GM18498 (cell line): ENCODE data around the gene ATP11A.
"Not testable (repeated sequence)": the region's sequence is repeated elsewhere in the genome, so short reads cannot be mapped to it uniquely, and the experiment has no call there.

Experiments used
- ATAC-seq: cut with Tn5 transposase; IDR thresholded peaks from one replicate; pipeline ENCODE4 v1.9.1; 2021; ENCODE audit warnings: mild to moderate bottlenecking, moderate library complexity; ENCODE audit not compliant: unreplicated experiment

Gene ATP11A

DNA sequence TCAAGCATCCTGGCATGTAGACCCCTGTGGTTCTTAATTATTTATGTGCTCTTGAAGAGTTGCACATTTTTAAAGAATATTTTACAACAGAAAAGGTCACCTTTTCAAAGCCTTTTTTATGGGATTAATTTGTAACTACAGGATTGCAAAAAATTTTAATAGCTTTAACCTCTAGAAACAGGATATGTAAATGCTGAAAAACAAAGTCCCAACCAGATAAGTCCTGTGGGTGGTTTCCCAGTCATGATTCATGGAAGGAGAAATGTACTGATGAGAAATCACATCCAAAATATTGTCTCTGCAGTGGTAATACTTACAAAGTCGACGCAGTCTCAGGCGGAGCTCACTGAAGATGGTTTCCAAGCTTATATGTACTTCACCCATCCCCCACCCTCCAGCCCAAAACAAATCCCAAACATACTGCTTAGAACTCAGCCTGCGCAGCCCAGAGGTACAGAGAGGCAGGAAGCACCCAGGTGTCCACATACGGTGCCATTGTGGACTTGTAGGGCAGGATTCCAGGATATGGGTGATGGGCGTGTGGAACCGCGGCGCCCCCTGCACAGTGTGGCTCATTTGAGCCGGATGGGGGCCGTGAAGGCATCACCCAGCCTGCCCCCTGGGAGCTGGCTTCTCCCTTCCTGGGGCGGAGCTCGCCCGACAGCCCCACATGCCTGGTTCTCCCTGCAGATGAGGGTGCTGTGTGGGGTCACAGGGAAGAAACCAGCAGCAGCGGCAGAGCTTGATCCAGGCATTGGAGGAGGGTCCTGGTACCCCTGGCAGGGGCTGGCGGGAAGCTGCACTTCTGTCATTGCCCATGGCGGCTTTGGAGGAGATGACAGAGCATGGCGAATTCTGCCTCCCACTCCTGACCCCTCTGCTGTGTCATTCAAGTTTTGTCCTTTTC lies 101.2 kb downstream of the ATP11A start:
- ATAC-seq: no peak

DNA sequence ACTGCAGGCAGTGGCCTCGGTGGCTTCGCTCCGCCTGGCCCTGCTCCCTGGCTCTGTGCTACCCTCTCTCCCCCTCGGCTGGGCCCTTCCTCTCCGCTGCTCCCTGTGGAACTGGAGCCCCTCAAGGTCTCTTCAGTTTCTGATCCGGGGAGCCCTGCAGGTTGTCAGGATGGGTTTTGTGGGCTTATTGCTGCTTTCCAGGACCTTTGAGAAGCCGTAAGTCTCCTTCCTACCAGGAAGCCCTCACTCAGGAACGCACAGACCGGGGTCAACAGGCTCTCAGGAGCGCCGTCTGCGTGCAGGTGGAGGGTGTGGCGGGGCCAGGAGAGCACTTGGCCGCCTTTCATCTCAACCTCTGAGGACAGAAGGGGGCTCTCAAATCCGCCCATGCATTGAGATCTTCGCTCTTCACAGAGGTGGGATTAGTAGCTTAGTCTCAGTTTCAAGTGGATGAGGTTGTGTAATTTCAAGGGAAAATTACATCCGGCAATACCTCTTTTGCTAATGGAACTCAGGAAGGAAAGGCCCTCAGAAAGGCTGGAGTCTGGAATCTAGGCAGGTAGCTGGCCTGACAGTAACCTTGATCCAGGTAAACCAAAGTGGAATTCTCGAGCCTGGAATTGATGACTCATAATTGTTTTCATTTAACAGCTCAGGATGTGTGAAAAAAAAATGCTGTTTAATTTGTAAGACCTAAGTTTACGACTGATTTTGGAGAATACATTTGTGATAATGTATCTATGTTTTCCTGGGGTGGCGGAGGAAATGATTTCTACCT lies 102.0 kb downstream of the ATP11A start:
- ATAC-seq: no peak

DNA sequence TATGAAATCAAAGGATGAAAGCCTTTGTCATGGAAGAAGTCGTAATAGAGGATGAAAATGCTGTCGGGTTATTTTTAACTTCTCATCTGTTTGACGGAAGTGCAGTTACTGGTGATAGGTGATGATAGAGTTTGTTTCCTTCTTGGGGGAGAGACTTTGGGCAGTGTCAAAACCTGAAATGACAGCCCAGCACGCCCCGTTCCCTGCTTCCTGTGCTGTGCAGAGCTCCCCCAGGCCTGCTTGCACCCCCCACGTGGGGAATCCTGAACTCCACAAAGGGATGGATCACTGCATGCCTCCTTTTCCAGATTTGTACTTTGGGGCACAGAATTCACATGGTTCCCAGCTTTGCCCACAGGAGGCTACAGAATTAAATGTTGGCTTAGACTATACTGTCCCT lies 102.7 kb downstream of the ATP11A start:
- no peak for ATAC-seq

DNA sequence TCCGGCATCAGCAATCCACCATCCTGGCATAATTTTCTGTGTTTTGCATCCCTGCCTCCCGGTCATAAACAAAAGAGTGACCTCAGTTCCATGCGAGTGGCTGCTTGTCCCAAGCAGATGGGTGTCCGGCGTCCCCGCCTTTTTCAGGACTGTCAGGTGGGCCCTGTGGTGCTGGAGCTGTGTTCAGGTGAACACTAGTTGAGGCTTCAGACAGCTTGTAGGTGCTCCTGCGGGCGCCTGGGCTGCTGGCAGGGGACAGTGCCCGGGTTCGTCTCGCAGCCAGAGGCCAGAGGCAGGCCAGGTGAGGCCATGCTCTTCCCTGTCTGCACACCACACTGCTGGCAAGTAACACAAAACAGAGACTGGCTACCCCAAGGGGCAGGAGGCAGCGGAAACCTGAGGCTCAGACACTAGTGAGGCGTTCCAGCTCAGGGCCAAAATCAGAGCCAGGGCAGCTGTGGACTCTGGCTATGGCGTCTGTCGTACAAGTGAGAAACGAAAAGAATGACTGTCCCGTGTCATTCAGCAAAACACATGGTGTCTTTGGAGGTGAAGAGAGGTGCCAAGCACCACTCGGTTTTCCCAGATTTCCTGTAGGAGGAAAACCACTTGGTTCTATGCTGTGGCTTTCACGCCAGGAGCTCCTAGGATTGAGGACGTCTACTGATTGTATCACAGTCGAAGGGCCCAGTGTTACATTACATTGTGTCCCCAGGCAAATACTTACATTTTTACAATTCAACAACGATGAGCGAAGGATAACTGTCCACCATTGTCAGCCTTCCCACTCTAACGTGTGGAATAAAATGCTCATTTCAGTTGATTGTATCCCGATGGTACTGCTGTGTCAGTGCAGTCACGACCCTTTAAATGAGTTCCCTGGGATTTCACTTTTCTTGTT lies 104.0 kb downstream of the ATP11A start:
- ATAC-seq: no peak

DNA sequence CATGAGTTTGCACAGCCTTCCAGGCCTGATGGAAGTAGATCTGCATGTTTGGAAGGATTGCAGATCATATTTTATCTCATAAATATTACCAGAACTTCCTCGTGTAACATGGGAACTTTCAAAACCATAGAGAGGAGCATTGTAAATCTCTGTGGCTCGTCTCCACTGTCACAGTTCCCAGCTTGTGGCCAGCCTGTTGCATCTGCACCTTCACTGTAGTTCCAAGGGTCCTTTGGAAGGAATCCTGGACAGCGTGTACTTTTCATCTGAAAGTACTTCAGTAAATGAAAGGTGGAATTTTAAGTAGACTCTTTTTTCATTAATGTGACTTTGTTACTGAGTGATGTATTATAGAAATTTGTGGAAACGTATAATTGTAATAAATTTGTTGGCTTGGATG lies 105.4 kb downstream of the ATP11A start:
- ATAC-seq: no peak

DNA sequence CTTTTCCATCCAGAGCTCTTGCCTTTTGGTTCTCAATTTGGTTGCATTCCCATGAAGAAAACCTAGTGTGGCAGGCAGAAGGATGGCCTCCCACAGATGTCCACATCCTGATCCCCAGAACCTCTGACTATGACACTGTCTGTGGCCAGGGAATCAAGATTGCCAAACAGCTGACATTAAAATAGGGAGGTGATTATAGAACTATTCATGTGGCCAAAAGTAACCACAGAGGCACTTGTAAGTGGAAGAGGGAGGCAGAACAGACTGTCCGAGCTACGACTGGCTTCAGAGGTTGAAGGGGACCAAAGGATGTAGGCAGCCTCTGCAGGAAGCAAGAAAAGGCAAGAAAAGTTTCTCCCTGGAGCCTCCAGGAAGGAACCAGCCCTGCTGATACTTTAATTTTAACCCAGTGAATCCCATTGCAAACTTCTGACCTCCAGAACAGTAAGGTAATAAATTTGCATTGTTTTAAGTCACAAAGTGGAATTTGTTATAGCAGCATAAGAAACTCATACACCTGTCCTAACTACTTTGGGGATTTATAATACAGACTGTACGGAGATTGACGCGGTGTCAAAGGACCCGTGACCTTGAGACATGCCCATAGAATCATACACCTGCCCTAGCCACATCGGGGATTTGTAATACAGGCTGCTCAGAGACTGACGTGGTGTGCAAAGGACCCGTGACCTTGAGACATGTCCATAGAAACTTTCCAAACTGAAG lies 106.5 kb downstream of the ATP11A start:
- no peak for ATAC-seq

DNA sequence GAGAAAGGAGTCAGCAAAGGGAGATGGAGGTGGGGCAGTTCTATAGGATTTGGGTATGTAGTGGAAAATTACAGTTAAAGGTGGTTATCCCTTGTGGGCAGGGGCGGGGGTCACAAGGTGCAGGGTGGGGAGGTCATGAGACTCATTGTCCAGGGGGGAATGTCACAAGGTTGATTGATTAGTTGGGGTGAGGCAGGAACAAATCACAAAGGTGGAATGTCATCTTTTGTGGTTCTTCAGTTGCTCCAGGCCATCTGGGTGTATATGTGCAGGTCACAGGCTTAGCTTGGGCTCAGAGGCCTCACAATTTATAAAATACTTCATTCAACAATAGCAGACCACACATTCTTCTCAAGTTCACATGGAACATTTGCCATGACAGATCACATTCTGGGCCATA lies 109.6 kb downstream of the ATP11A start:
- no peak for ATAC-seq

DNA sequence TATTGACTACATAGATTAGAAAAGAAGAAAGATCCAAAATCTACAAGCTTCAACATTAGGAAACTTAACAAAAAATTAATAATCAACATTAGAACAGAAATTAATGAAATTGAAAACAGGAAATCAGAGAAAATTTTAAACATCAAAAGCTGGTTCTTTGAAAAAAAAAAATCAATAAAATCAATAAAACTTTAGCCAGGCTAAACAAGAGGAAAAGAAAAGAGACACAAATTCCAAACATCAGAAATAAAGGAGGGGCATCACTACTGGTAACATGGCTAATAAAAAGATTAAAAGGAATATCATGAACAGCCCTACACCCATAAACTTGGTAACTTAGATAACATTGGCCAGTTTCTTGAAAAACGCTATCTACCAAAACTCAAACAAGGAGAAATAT lies 110.2 kb downstream of the ATP11A start:
- ATAC-seq: no peak

DNA sequence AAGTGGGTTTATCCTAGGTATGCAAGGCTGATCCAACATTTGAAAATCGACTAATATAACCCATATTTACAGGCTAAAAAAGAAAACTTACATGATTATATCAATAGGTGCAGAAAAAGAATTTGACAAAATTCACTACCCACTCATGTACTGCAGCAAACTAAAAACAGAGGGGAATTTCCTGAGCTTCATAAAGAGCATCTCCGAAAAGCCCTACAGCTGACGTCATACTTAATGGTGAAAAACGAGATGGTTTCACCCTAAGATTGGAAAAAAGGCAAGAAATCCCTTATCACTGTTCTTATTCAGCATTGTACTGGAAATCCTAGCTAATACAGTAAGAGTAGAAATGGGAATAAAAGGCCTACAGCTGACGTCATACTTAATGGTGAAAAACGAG lies 111.0 kb downstream of the ATP11A start:
- not testable (repeated sequence) for ATAC-seq

DNA sequence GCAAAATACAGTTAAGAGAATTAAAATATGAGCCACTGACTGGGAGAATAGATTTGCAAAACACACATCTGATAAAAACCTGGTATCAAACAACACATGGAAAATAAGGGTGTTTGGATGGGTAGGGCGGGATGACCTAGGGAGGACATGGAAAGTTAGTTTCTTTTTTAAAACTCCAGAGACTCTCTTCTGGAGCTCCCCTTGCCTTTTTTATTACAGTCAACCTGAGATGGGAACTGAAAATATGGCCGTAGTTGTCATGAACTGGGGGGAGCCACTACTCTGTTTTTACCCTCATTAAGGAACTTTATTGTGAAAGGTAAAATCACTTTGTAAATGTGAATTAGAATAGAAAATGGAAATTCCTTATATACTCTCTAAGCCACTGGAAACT lies 113.0 kb downstream of the ATP11A start:
- ATAC-seq: peak; percentile 67

DNA sequence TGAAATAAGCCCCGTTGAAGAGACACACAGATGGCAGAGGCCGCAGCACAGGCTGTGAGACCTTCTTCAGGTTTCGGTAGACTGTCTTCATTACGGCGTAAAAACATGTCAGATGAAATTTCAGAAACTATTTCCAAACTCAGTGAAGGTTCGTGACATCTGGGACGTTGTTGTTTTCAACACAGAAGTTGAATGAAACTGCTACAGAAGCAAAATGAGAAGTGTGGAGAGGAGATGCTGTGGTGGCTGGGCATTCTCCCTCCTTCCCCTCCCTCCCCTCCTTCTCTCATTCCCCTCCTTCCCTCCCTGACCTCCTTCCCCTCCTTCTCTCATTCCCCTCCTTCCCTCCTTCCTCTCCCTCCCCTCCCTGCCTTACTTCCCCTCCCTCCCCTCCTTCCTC lies 113.6 kb downstream of the ATP11A start:
- ATAC-seq: peak; percentile 68

DNA sequence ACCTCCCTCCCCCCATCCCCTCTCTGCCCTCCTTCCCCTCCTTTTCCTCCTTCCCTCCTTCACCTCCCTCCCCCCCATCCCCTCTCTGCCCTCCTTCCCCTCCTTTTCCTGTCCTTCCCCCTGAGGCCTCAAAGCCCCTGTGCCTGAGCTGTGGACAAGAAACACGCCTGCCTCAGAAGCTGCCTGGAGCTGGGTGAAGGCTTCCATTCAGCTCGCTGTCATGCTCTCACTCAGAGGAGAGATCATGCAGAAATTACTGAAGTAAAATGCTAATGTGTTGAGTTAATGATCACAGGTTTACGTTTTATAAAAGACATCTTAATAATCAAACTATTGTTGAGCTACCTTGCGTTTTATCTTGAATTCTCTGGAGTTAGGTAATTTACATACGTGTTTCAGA lies 114.5 kb downstream of the ATP11A start:
- no peak for ATAC-seq

DNA sequence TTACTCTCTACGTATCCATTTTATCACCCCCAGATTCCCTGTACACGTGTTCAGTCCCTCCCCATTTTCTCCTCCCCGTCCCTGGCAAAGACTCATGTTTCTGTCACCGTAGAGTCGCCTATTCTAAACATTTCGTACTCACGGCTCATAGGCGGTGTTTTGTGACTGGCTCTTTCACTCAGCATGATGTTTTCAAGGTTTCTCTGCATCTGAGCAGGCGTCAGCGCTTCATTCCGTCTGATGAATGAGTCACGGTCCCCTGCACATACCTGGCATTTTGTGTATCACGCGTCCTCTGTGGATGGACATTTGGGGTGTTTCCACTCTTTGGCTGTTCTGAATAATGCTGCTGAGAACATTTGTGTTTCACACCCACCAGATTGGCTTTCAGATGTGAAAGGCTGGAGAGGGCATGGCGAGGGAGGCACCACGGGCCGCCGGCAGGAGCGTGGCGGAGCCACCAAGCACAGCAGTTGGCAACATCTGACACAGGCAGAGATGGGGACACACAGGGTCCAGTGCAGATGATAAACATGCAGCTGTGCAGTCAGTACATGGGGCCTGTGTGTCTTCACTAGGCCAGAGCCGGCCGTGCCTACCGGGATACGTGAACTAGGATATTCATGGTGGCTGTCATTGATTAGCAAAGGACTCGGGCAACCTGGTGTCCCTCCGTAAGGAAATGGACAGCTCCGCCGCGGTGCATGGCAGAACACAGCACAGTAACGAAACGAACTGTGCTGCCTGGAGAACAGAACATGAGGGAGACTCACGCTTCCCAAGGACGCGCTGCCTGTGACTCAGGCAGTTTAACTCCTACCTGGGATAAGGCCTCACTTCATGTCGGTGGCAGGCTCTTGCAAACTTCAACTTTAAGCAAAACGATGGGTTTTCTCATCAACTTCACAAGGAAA lies 117.2 kb downstream of the ATP11A start:
- ATAC-seq: no peak

DNA sequence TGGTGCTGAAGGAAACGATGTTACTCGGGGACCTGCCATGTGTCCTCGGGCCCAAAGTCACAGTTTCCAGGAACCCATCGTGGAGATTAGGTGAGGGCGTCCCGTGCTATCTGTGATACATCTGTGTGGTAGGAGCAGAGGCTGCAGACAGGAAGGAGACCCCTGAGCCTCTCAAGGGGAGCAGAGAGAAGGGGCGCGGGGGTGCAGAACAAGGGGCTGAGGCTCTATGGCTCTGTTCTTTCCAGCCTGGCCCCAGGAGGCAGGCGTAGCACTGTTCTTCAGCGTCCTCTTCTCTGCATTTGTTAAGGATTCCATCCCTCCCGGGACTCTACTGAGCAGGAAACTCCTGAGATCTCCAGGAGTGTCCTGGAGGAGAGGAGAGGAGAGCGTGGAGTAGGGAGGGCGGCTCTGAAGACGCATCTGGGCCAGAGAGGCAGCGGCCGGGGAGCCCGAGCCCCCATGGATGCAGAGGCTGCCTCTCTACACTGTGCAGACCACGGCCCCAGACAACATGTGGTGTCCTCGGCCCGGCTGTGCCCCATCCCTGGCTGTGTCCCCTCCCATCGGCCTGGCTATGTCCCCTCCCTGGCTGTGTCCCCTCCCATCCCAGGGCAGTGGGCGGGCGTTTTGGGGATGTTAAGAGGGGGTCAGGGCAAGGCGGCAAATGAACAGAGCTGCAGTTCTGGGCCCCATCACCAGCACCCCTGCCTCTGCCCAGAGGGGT lies 118.0 kb downstream of the ATP11A start:
- no peak for ATAC-seq

DNA sequence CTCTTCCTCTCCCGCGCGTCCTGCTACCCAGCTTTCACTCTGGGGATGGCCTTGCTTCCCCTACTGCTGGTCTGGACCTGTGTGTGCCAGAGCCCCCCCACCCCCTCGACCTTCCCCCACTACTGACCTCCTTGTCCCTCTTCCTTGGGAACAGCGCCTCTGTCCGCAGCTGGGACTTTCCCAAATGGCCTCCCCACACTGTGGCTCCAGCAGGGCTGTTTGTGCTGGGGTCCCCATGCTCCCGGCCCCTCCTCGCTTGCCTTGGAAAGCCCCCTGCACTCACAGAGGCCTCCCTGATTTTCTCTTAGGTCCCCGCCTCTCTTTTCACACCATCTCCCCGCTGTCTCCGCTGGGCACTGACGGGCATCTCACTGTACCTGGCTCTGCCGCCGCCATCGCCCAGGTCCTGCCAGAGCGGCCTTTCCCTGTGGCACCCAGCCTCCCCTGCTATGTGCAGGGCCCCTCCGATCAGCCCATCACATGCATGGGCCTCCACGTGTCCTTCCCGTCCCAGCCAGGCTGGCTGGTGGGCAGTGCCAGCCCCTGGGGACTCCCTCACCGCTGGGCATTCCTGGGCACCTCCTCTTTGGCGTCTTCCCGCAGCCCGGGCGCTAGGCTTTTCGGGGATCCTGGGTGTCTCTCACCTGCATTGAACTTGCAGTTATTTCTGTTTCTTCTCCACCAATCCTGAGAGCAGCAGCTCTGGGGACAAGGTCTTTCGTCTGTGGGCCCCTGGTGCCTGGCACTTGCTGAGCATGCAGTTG lies 118.7 kb downstream of the ATP11A start:
- ATAC-seq: no peak

DNA sequence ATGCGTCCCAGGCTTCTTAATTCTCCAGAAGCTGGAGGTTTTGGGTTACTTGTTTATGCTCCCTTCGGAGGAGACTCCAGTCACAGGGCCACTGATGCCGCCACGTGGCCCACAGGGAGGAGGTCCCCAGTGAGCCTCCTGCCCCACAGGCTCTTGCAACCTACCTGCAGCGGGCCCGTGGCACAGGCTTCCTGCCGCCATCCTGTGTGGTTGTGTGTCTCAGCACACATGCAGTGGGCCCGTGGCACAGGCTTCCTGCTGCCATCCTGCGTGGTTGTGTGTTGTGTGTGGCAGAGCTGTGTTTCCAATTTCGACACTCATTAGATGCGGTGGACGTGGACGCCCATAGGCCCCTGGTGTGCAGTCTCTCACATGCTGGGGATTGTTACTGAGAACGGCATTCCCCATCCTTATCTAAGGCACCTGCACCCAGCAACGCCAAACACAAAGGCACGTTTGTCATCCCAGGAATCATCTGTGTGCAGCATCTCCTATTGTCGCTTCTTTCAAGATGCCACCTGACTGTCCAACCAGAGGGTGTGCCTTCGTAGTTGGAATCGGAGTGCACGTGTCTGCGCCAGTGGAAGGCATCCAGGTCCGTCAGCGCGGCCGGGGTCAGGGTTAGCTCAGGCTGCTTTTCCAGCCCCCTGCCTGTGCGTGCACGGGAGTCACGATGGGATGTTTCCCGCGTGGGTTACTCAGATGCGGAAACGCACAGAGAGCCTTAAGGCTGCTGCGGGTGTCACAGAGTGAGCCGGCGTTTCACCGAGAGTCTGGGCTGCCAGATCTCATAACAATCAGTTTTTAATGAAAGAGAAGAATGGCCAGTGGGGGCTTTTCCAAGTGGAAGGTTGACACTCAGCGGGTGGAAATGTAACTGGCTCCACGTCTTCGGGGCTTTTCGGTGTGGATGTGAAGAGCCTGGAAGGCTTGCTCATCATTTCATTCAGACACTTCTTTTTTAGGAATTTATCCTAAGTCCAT lies 119.8 kb downstream of the ATP11A start:
- no peak for ATAC-seq

DNA sequence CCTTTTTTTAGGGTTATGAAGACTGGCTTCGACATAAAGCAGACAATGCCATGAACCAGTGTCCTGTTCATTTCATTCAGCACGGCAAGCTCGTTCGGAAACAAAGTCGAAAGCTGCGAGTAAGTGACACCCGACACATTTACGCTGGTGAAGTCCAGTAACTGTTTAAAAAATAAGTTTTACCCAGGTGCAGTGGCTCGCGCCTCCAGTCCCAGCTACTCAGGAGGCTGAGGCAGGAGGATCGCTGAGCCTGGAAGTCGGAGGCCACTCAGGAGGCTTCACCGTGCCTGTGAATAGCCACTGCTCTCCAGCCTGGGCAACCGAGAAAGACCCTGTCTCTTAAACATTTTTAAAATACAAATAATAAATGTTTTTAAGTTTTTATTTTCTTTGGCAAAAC lies 120.8 kb downstream of the ATP11A start:
- ATAC-seq: no peak
